ENCODE measurements around the gene GMPR. TPM values are rescaled to one million over a fixed set of nuclear protein-coding genes. Genes with fewer than 3 reads are reported as not detected.

The GMPR gene
- total RNA-seq, 1 donor from 2014 or later: 17.6 TPM

GRCh38 chr6:16227048-16227562, 11.3 kb upstream of the GMPR start:
- intact Hi-C loops (cut with DNase I): no loop called here
- Histone ChIP-seq H3K9me3 (no peaks in the 10 kb centered on the region), H3K36me3 (no peaks in the 10 kb centered on the region), H3K4me1 (peaks cover 11% of the 10 kb centered on the region), H3K27me3 (no peaks in the 10 kb centered on the region), H3K4me3 (no peak overlapping the region), H3K27ac (no peak overlapping the region)
- no peak for TF ChIP-seq CTCF (IDR thresholded peaks at IDR 0.05)
- DNase-seq (no peak), ATAC-seq (no peak)

- no peaks in the 10 kb centered on the region for H3K9me3 ChIP-seq
- H3K4me3 ChIP-seq: no peak overlapping the region
- H3K27ac ChIP-seq: no peak overlapping the region
- ATAC-seq (no peak), DNase-seq (no peak)
- H3K4me1 ChIP-seq: peaks cover 11% of the 10 kb centered on the region
- TF ChIP-seq CTCF (IDR thresholded peaks at IDR 0.05): no peak
- intact Hi-C loops (cut with DNase I): no loop called here
- H3K36me3 ChIP-seq: no peaks in the 10 kb centered on the region
- no peaks in the 10 kb centered on the region for H3K27me3 ChIP-seq
Observed at GRCh38 chr6:16227605-16228004, 10.8 kb upstream of the GMPR start.

- no peak for TF ChIP-seq CTCF (IDR thresholded peaks at IDR 0.05)
- H3K36me3 ChIP-seq: no peaks in the 10 kb centered on the region
- no peak overlapping the region for H3K4me3 ChIP-seq
- H3K9me3 ChIP-seq: no peaks in the 10 kb centered on the region
- H3K27ac ChIP-seq: no peak overlapping the region
- intact Hi-C loops (cut with DNase I): no loop called here
- peaks cover 11% of the 10 kb centered on the region for H3K4me1 ChIP-seq
- ATAC-seq (no peak), DNase-seq (no peak)
- H3K27me3 ChIP-seq: no peaks in the 10 kb centered on the region
Observed at GRCh38 chr6:16228043-16228442, 10.3 kb upstream of the GMPR start.

- H3K27ac ChIP-seq: no peak overlapping the region
- intact Hi-C loops (cut with DNase I): no loop called here
- DNase-seq (no peak), ATAC-seq (peak; percentile 39)
- peaks cover 11% of the 10 kb centered on the region for H3K4me1 ChIP-seq
- no peaks in the 10 kb centered on the region for H3K27me3 ChIP-seq
- no peak overlapping the region for H3K4me3 ChIP-seq
- no peak for TF ChIP-seq CTCF (IDR thresholded peaks at IDR 0.05)
- no peaks in the 10 kb centered on the region for H3K36me3 ChIP-seq
- no peaks in the 10 kb centered on the region for H3K9me3 ChIP-seq
Observed at GRCh38 chr6:16228709-16229665, 9.4 kb upstream of the GMPR start.

DNA sequence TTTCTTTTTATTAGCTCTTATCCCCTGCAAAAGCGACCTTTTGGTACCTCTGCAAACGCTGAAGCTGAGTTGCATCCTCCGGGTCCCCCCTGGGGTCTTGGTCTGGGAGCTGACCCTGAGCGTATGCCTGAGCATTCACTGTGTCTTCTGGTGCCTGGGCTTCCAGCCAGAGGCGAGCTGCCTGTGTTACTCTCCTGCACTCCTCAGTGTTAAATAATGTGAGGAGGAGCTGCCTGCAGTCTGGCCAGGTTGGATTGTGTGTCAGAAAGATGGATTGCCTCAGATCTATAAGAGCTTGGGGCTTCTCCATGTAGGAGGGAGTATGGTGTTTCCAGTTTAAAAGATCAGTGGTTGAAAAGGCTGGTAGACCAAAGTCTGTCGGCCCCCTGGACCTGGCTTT, 8.7 kb upstream of the GMPR start:
- TF ChIP-seq CTCF (IDR thresholded peaks at IDR 0.05): no peak
- no peak for DNase-seq
- H3K36me3 ChIP-seq: no peaks in the 10 kb centered on the region
- intact Hi-C loops (cut with DNase I): no loop called here
- H3K9me3 ChIP-seq: no peaks in the 10 kb centered on the region
- H3K4me1 ChIP-seq: peaks cover 11% of the 10 kb centered on the region
- no peak overlapping the region for H3K4me3 ChIP-seq
- H3K27me3 ChIP-seq: no peaks in the 10 kb centered on the region
- no peak for ATAC-seq
- H3K27ac ChIP-seq: no peak overlapping the region

Data from upper lobe of right lung (tissue), 1 donor.